Measurements from ENCODE around the gene EPN3. TPM values are rescaled to one million over a fixed set of nuclear protein-coding genes. Genes with fewer than 3 reads are reported as not detected.

EPN3 gene
- 0.01 TPM for polyA plus RNA-seq (2013, experiment 1 of 2)
- polyA plus RNA-seq (2013, experiment 2 of 2): not detected

- WGBS: 1% methylated on average over 20 of the region's 21 CpGs
- H3K4ac ChIP-seq (ENCODE audit: low read depth in 1 of 2, low read length in 2 of 2): no peak within 1 kb of the TSS
These were observed at the start of gene EPN3 for GRCh38 chr17:50532452-50533024. Gene EPN3 (plus strand): TSS chr17:50532735. CDS start chr17:50536557, 3,822 bp downstream.

GRCh38 chr17:50483266-50483665, 49.3 kb upstream of the EPN3 start:
- H3K14ac ChIP-seq (ENCODE audit: low read length in 2 of 2): no peak overlapping the region
- H3K4ac ChIP-seq (ENCODE audit: low read depth in 1 of 2, low read length in 2 of 2): peak overlapping the region in 1 of 2 experiments; percentile 6
- H2AK5ac ChIP-seq (ENCODE audit: low read length, severe bottlenecking): no peak overlapping the region
- H2BK5ac ChIP-seq (ENCODE audit: low read depth, low read length, poor library complexity, severe bottlenecking): no peak overlapping the region
- H3K27me3 ChIP-seq (ENCODE audit: control insufficient read depth in 1 of 2, insufficient read depth in 1 of 2, low read length in 2 of 2): no peaks in the 10 kb centered on the region
- no peak overlapping the region for H2BK12ac ChIP-seq (ENCODE audit: low read length in 2 of 2)
- 92% methylated on average over 5 of the region's 5 CpGs for WGBS
- peak overlapping the region; percentile 73 for H2BK15ac ChIP-seq (ENCODE audit: low read depth, poor library complexity, severe bottlenecking)
- peaks cover 11% of the 10 kb centered on the region for H3K4me1 ChIP-seq (ENCODE audit: control insufficient read depth, insufficient read depth, low read depth, low read length)
- H3K18ac ChIP-seq (ENCODE audit: low read depth in 1 of 2, low read length in 2 of 2): no peak overlapping the region
- peak overlapping the region; percentile 24 for H2BK120ac ChIP-seq (ENCODE audit: low read depth, low read length)
- DNase-seq: no peak
- no peak overlapping the region for H3K23ac ChIP-seq (ENCODE audit: low read length in 2 of 2)
- no peak overlapping the region for H2AFZ ChIP-seq (ENCODE audit: low read depth, low read length)
- H4K91ac ChIP-seq (ENCODE audit: low read length): no peak overlapping the region
- peaks cover 46 to 48% of the 10 kb centered on the region in 2 experiments for H3K36me3 ChIP-seq (ENCODE audit: control insufficient read depth in 1 of 2, insufficient read depth in 2 of 2, low read depth in 1 of 2, low read length in 2 of 2)
- no peak overlapping the region for H3K27ac ChIP-seq (ENCODE audit: low read length, poor library complexity, severe bottlenecking)
- H3K4me3 ChIP-seq (ENCODE audit: insufficient read depth in 1 of 2, low read depth in 1 of 2, low read length in 2 of 2): no peak overlapping the region
- H3K9me3 ChIP-seq (ENCODE audit: control insufficient read depth, low read length): no peaks in the 10 kb centered on the region
- peak overlapping the region; percentile 7 for H4K8ac ChIP-seq (ENCODE audit: low read length)
- H3K9ac ChIP-seq (ENCODE audit: low read length): peak overlapping the region; percentile 86
- H3K79me1 ChIP-seq (replicated peaks; ENCODE audit: low read length, poor library complexity, severe bottlenecking): peaks cover 25% of the 10 kb centered on the region
- no peak overlapping the region for H3K4me2 ChIP-seq (ENCODE audit: low read length, poor library complexity, severe bottlenecking)

More at GRCh38 chr17:50532452-50533024, at the start of gene EPN3:
- H3K27ac ChIP-seq (ENCODE audit: low read length, poor library complexity, severe bottlenecking): no peak within 1 kb of the TSS
- no peak within 1 kb of the TSS for H4K8ac ChIP-seq (ENCODE audit: low read length)
- H3K4me2 ChIP-seq (ENCODE audit: low read length, poor library complexity, severe bottlenecking): peak within 1 kb of the TSS; percentile 70
- peak within 1 kb of the TSS; percentile 18 for H4K91ac ChIP-seq (ENCODE audit: low read length)
- H2AFZ ChIP-seq (ENCODE audit: low read depth, low read length): no peak within 1 kb of the TSS
- H3K4me3 ChIP-seq (ENCODE audit: insufficient read depth in 1 of 2, low read depth in 1 of 2, low read length in 2 of 2): peak within 1 kb of the TSS in 1 of 2 experiments; percentile 66
- no peak within 1 kb of the TSS for H3K9ac ChIP-seq (ENCODE audit: low read length)
- peaks cover 36 to 75% of the 10 kb centered on the region in 2 experiments for H3K27me3 ChIP-seq (ENCODE audit: control insufficient read depth in 1 of 2, insufficient read depth in 1 of 2, low read length in 2 of 2)
- no peaks in the 10 kb centered on the region for H3K9me3 ChIP-seq (ENCODE audit: control insufficient read depth, low read length)
- H3K23ac ChIP-seq (ENCODE audit: low read length in 2 of 2): peak within 1 kb of the TSS in 1 of 2 experiments; percentile 64
- no peak within 1 kb of the TSS for H2BK120ac ChIP-seq (ENCODE audit: low read depth, low read length)
- DNase-seq: no peak
- H2BK5ac ChIP-seq (ENCODE audit: low read depth, low read length, poor library complexity, severe bottlenecking): no peak within 1 kb of the TSS
- H3K79me1 ChIP-seq (replicated peaks; ENCODE audit: low read length, poor library complexity, severe bottlenecking): no peaks in the 10 kb centered on the region
- H3K14ac ChIP-seq (ENCODE audit: low read length in 2 of 2): no peak within 1 kb of the TSS
- H2BK12ac ChIP-seq (ENCODE audit: low read length in 2 of 2): peak within 1 kb of the TSS in 1 of 2 experiments; percentile 11
- H3K18ac ChIP-seq (ENCODE audit: low read depth in 1 of 2, low read length in 2 of 2): no peak within 1 kb of the TSS
- H3K4me1 ChIP-seq (ENCODE audit: control insufficient read depth, insufficient read depth, low read depth, low read length): peaks cover 31% of the 10 kb centered on the region
- H2BK15ac ChIP-seq (ENCODE audit: low read depth, poor library complexity, severe bottlenecking): no peak within 1 kb of the TSS
- no peaks in the 10 kb centered on the region for H3K36me3 ChIP-seq (ENCODE audit: control insufficient read depth in 1 of 2, insufficient read depth in 2 of 2, low read depth in 1 of 2, low read length in 2 of 2)
- H2AK5ac ChIP-seq (ENCODE audit: low read length, severe bottlenecking): no peak within 1 kb of the TSS

GRCh38 chr17:50484386-50485155, 48.0 kb upstream of the EPN3 start:
- no peak overlapping the region for H3K4me3 ChIP-seq (ENCODE audit: insufficient read depth in 1 of 2, low read depth in 1 of 2, low read length in 2 of 2)
- no peak overlapping the region for H3K18ac ChIP-seq (ENCODE audit: low read depth in 1 of 2, low read length in 2 of 2)
- peaks cover 45 to 48% of the 10 kb centered on the region in 2 experiments for H3K36me3 ChIP-seq (ENCODE audit: control insufficient read depth in 1 of 2, insufficient read depth in 2 of 2, low read depth in 1 of 2, low read length in 2 of 2)
- H3K4ac ChIP-seq (ENCODE audit: low read depth in 1 of 2, low read length in 2 of 2): no peak overlapping the region
- no peak overlapping the region for H3K27ac ChIP-seq (ENCODE audit: low read length, poor library complexity, severe bottlenecking)
- DNase-seq: no peak
- H3K14ac ChIP-seq (ENCODE audit: low read length in 2 of 2): no peak overlapping the region
- WGBS: 97% methylated on average over 11 of the region's 11 CpGs
- no peak overlapping the region for H2AFZ ChIP-seq (ENCODE audit: low read depth, low read length)
- no peak overlapping the region for H2BK15ac ChIP-seq (ENCODE audit: low read depth, poor library complexity, severe bottlenecking)
- H3K23ac ChIP-seq (ENCODE audit: low read length in 2 of 2): no peak overlapping the region
- H2BK120ac ChIP-seq (ENCODE audit: low read depth, low read length): no peak overlapping the region
- no peak overlapping the region for H2BK5ac ChIP-seq (ENCODE audit: low read depth, low read length, poor library complexity, severe bottlenecking)
- H4K91ac ChIP-seq (ENCODE audit: low read length): no peak overlapping the region
- H4K8ac ChIP-seq (ENCODE audit: low read length): no peak overlapping the region
- H2AK5ac ChIP-seq (ENCODE audit: low read length, severe bottlenecking): no peak overlapping the region
- H3K4me2 ChIP-seq (ENCODE audit: low read length, poor library complexity, severe bottlenecking): no peak overlapping the region
- H3K27me3 ChIP-seq (ENCODE audit: control insufficient read depth in 1 of 2, insufficient read depth in 1 of 2, low read length in 2 of 2): no peaks in the 10 kb centered on the region
- H3K9me3 ChIP-seq (ENCODE audit: control insufficient read depth, low read length): no peaks in the 10 kb centered on the region
- peaks cover 8% of the 10 kb centered on the region for H3K4me1 ChIP-seq (ENCODE audit: control insufficient read depth, insufficient read depth, low read depth, low read length)
- H3K79me1 ChIP-seq (replicated peaks; ENCODE audit: low read length, poor library complexity, severe bottlenecking): peaks cover 24% of the 10 kb centered on the region
- peak overlapping the region; percentile 86 for H3K9ac ChIP-seq (ENCODE audit: low read length)
- H2BK12ac ChIP-seq (ENCODE audit: low read length in 2 of 2): no peak overlapping the region

Data from mesenchymal stem cell (in vitro differentiated cells and primary cell).